CD14-positive monocyte (primary cell): Measurements from ENCODE around the gene TBXAS1. TPM values are rescaled to one million over a fixed set of nuclear protein-coding genes. Genes with fewer than 3 reads are reported as not detected.

Experiments
- DNase-seq, 3 donors: peaks; one replicate each; pipeline ENCODE4 v3.0.0-alpha.2; 2011 to 2022
- H2AFZ ChIP-seq: 2 replicates; pipeline ENCODE4 v1.6.0; 2012; ENCODE audit warnings: mild to moderate bottlenecking, low read depth, low read length, inconsistent platforms; ENCODE audit not compliant: insufficient read depth, poor library complexity, severe bottlenecking
- H3K27ac ChIP-seq, 2 donors: 1 replicate in 1 of 2; 2 replicates in 1 of 2; pipeline ENCODE4 v1.5.1; 2012 to 2013; ENCODE audit warnings: low read length in 2 of 2, control low read depth in 1 of 2, inconsistent platforms in 1 of 2, low read depth in 1 of 2, mild to moderate bottlenecking in 1 of 2
- H3K27me3 ChIP-seq, 2 donors: one replicate each; pipeline versions ENCODE4 v1.6.0 to v1.6.1; 2011 to 2013; ENCODE audit warnings: low read length in 2 of 2; ENCODE audit not compliant: control insufficient read depth in 2 of 2, insufficient read depth in 2 of 2
- H3K36me3 ChIP-seq, 2 donors: replicated peaks in 1 of 2; 1 replicate in 1 of 2; 2 replicates in 1 of 2; pipeline versions ENCODE4 v1.5.1 to v1.6.1; 2012 to 2013; ENCODE audit warnings: low read length in 2 of 2, control low read depth in 1 of 2, inconsistent platforms in 1 of 2, mild to moderate bottlenecking in 1 of 2; ENCODE audit not compliant: insufficient read depth in 2 of 2, control insufficient read depth in 1 of 2
- H3K4me1 ChIP-seq, 2 donors: 1 replicate in 1 of 2; 2 replicates in 1 of 2; pipeline versions ENCODE4 v1.5.1 to v1.6.1; 2012 to 2013; ENCODE audit warnings: low read length in 2 of 2, control low read depth in 1 of 2, inconsistent platforms in 1 of 2, mild to moderate bottlenecking in 1 of 2, moderate library complexity in 1 of 2; ENCODE audit not compliant: insufficient read depth in 2 of 2, control insufficient read depth in 1 of 2
- H3K4me2 ChIP-seq: replicated peaks from 2 replicates; pipeline ENCODE3; 2012; ENCODE audit warnings: low read length, moderate library complexity, mild to moderate bottlenecking; ENCODE audit not compliant: poor library complexity, severe bottlenecking; ENCODE audit errors: extremely low read depth
- H3K4me3 ChIP-seq, 3 experiments: fragments of 200-600 bp in 1 of 3; sonication (generic) in 1 of 3; replicated peaks in 1 of 3; 1 replicate in 2 of 3; 2 replicates in 1 of 3; pipeline ENCODE4 v1.5.1; 2011 to 2013; ENCODE audit warnings: low read length in 3 of 3, mild to moderate bottlenecking in 3 of 3, control low read depth in 2 of 3, low read depth in 2 of 3, inconsistent platforms in 1 of 3, moderate library complexity in 1 of 3
- H3K79me2 ChIP-seq: 2 replicates; pipeline ENCODE4 v1.6.0; 2012; ENCODE audit warnings: mild to moderate bottlenecking, control low read depth, inconsistent platforms, low read length, moderate library complexity; ENCODE audit not compliant: insufficient read depth
- H3K9ac ChIP-seq: 2 replicates; pipeline ENCODE4 v1.6.0; 2017; ENCODE audit warnings: low read length, mild to moderate bottlenecking; ENCODE audit not compliant: insufficient read depth, poor library complexity, severe bottlenecking
- H3K9me3 ChIP-seq, 2 donors: replicated peaks in 1 of 2; 1 replicate in 1 of 2; 2 replicates in 1 of 2; pipeline versions ENCODE4 v1.5.1 to v1.6.1; 2012 to 2013; ENCODE audit warnings: low read length in 2 of 2, control low read depth in 1 of 2; ENCODE audit not compliant: control insufficient read depth in 1 of 2, insufficient read depth in 1 of 2
- H4K20me1 ChIP-seq: 2 replicates; pipeline ENCODE4 v1.6.0; 2012; ENCODE audit warnings: mild to moderate bottlenecking, low read length, control low read depth, moderate library complexity; ENCODE audit not compliant: insufficient read depth
- H3K27ac Mint-ChIP-seq, 7 donors: one replicate each; pipeline ENCODE4 v1.8.0; 2020; ENCODE audit warnings: mild to moderate bottlenecking in 7 of 7, mixed read lengths in 7 of 7, moderate library complexity in 6 of 7, inconsistent platforms in 2 of 7
- H3K27me3 Mint-ChIP-seq, 3 donors: one replicate each; pipeline ENCODE4 v1.8.0; 2021 to 2022; ENCODE audit warnings: low read depth in 3 of 3, mild to moderate bottlenecking in 3 of 3, mixed read lengths in 3 of 3, moderate library complexity in 3 of 3, inconsistent platforms in 1 of 3
- H3K36me3 Mint-ChIP-seq, 2 donors: one replicate each; pipeline ENCODE4 v1.8.0; 2020; ENCODE audit warnings: mixed read lengths in 2 of 2, inconsistent platforms in 1 of 2, mild to moderate bottlenecking in 1 of 2
- H3K4me1 Mint-ChIP-seq: one replicate; pipeline ENCODE4 v1.8.0; 2020; ENCODE audit warnings: mild to moderate bottlenecking, mixed read lengths
- H3K4me3 Mint-ChIP-seq, 2 donors: one replicate each; pipeline ENCODE4 v1.8.0; 2020; ENCODE audit warnings: mild to moderate bottlenecking in 2 of 2, mixed read lengths in 2 of 2, moderate library complexity in 1 of 2
- H3K9me3 Mint-ChIP-seq, 7 donors: one replicate each; pipeline ENCODE4 v1.8.0; 2020 to 2022; ENCODE audit warnings: mixed read lengths in 7 of 7, mild to moderate bottlenecking in 6 of 7, moderate library complexity in 6 of 7, inconsistent platforms in 2 of 7
- CTCF ChIP-seq: fragments of 200-600 bp; IDR thresholded peaks from one replicate; pipeline ENCODE4 v1.8.0; 2022; ENCODE audit warnings: antibody characterized with exemption, mild to moderate bottlenecking
- WGBS: methylation state at CpG from one replicate; pipeline ENCODE4 v1.1.5; 2013; ENCODE audit warnings: missing lambda C conversion rate; ENCODE audit not compliant: insufficient coverage; 5-methylcytosine and 5-hydroxymethylcytosine counted together
- intact Hi-C, 2 donors: fragments of 100-400 bp; cut with micrococcal nuclease; formaldehyde crosslinking; loops; one replicate each; pipeline versions ENCODE4 v1.15.0 to v1.15.1; 2023
- polyA plus RNA-seq, 3 donors: library from polyadenylated mRNA; depleted of rRNA in 1 of 3; unstranded in 2 of 3; stranded (reverse) in 1 of 3; fragments of 300-500 nt in 2 of 3; fragments of >200 nt in 1 of 3; fragmentation: Illumina TruSeq in 2 of 3; gene quantifications; 1 replicate in 2 of 3; 2 replicates in 1 of 3; pipeline ENCODE4 v1.2.3, GENCODE V29; 2012 to 2021

The TBXAS1 gene
- polyA plus RNA-seq, 3 donors, result 289 to 335 (median 298) TPM

DNA sequence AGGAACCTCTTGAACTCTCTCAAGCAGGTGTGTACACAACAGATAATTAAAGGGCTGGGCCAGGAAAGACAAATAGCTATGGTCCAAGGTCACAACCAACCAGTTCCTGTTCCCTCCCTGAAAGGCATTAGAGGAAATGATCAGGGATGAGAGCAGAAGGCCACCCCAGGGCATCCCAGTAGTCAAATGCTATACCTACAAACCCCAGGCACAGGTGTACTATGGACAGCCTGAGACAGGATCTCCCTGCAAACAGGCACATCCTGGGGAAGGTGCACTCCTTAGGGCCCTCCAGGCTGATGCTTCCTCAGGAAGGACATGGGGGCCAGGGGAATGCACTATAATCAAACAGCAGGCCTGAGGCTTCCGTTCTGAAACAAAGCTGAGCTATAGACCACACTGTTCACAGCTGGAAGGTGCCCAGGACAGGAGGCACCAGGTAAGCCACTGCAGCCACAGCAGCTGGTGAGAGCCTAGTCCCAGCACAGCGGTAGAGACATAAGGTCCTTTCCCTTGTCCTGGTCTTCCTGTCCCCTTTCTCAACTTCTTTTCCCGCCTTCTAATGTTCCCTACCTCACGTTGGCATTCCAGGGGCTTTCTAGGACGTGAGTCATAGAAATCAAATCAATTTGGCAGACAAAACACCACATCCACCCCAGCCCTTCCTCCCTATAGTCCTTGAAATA lies 220.4 kb downstream of the TBXAS1 start:
- intact Hi-C loops, result no loop called here
- WGBS, result 100% methylated on average over 5 of the region's 5 CpGs
- Mint-ChIP-seq H3K9me3 (peaks cover 0 to 2% (median 0%) of the 10 kb centered on the region in 7 donors), H3K27me3 (no peaks in the 10 kb centered on the region), H3K4me1 (peaks cover 19% of the 10 kb centered on the region), H3K27ac (peak overlapping the region in 1 of 7 donors; percentile 78), H3K36me3 (peaks cover 77 to 84% of the 10 kb centered on the region in 2 donors), H3K4me3 (no peak overlapping the region)
- no peak for DNase-seq
- no peak overlapping the region for H3K9ac ChIP-seq
- H3K27me3 ChIP-seq, result no peaks in the 10 kb centered on the region
- peaks cover 39 to 88% of the 10 kb centered on the region in 2 donors for H3K36me3 ChIP-seq
- H2AFZ ChIP-seq, result no peak overlapping the region
- TF ChIP-seq CTCF, result no peak
- H3K9me3 ChIP-seq, result no peaks in the 10 kb centered on the region
- no peak overlapping the region for H3K27ac ChIP-seq
- no peak overlapping the region for H3K4me2 ChIP-seq
- H4K20me1 ChIP-seq, result peaks cover 59% of the 10 kb centered on the region
- no peaks in the 10 kb centered on the region for H3K79me2 ChIP-seq
- H3K4me1 ChIP-seq, result peaks cover 6 to 11% of the 10 kb centered on the region in 2 donors
- no peak overlapping the region for H3K4me3 ChIP-seq

GRCh38 chr7:140050100-140050499 lies 221.0 kb downstream of the TBXAS1 start:
- intact Hi-C loops, result no loop called here
- Histone ChIP-seq H3K4me2 (no peak overlapping the region), H2AFZ (no peak overlapping the region), H4K20me1 (peaks cover 65% of the 10 kb centered on the region), H3K9me3 (no peaks in the 10 kb centered on the region), H3K36me3 (peaks cover 37 to 88% of the 10 kb centered on the region in 2 donors), H3K27me3 (no peaks in the 10 kb centered on the region), H3K79me2 (no peaks in the 10 kb centered on the region), H3K4me1 (peaks cover 7 to 12% of the 10 kb centered on the region in 2 donors), H3K4me3 (no peak overlapping the region), H3K27ac (no peak overlapping the region), H3K9ac (no peak overlapping the region)
- Mint-ChIP-seq H3K27ac (no peak overlapping the region), H3K4me3 (no peak overlapping the region), H3K4me1 (peaks cover 24% of the 10 kb centered on the region), H3K9me3 (peaks cover 0 to 2% (median 0%) of the 10 kb centered on the region in 7 donors), H3K27me3 (no peaks in the 10 kb centered on the region), H3K36me3 (peaks cover 76 to 82% of the 10 kb centered on the region in 2 donors)
- 100% methylated on average over 1 of the region's 3 CpGs for WGBS
- DNase-seq, result no peak
- TF ChIP-seq CTCF, result no peak
